Stromal cell of bone marrow (primary cell): ENCODE results near the gene PROM1.

Experiments
- DNase-seq: peaks from one replicate; pipeline ENCODE4 v3.0.0-alpha.2; 2012; ENCODE audit warnings: low read depth

The PROM1 gene

GRCh38 chr4:16065066-16065465, 18.8 kb downstream of the PROM1 start:
- no peak for DNase-seq

GRCh38 chr4:16062601-16063000, 21.2 kb downstream of the PROM1 start:
- DNase-seq = no peak

GRCh38 chr4:16056681-16057385, 27.0 kb downstream of the PROM1 start:
- DNase-seq = no peak

GRCh38 chr4:16055873-16056272, 27.9 kb downstream of the PROM1 start:
- DNase-seq = no peak

GRCh38 chr4:16055471-16055870, 28.4 kb downstream of the PROM1 start:
- no peak for DNase-seq

DNA sequence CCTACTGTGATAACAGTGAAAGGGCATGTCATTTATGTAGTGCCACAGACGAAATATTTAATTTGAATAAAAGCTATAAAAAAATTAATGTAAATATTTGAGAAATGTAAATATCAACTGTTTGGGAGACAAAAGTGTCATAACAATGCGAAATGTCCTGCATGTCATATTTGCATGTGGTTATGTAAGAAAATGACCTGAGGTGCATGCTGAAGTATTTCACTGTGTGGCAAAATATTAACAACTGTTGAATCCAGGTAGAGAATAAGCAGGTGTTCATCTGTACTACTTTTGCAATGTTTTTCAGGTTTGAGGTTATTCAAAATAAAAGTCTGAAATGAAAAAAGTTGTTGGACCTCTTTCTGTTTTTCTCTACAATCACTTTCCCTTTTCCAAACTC, 30.9 kb downstream of the PROM1 start:
- DNase-seq = no peak

- DNase-seq = no peak
Observed at GRCh38 chr4:16051980-16052379, 31.8 kb downstream of the PROM1 start.

DNA sequence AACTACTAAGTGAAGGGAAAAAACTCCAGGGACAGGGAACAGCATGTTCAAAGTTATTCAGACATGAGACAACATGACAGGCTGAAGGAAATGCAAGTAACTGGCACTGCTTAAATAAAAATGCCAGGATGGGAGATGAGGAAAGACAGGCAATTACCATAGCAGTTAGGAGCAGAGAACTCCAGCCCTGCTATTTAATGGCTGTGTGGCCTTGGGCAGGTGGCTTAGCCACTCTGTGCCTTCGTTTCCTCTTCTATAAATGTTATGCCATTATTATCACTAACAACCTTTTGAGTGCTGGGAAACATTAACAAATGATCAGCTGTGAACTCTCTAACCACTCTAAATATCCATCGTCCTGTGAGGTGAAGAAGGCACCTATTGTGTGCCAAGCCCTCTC, 32.7 kb downstream of the PROM1 start:
- DNase-seq = no peak

DNA sequence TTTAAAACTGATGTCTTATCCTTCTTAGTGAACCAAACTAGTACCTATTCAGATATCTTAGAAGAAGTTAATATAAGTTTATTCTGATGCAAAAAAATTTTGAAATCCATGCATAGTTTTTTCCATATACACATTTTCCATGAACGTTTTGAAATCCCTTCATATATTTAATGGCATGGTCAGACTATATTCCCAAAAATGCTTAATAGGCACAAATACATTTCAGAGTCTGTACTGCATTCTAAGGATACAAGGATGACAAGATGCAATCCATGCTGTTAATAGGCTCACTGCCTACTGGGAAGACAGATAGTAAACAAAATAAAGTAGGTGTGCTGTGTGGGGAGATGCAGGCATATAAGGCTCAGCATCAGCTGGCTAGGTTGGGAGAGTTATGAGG, 33.2 kb downstream of the PROM1 start:
- DNase-seq = no peak

DNA sequence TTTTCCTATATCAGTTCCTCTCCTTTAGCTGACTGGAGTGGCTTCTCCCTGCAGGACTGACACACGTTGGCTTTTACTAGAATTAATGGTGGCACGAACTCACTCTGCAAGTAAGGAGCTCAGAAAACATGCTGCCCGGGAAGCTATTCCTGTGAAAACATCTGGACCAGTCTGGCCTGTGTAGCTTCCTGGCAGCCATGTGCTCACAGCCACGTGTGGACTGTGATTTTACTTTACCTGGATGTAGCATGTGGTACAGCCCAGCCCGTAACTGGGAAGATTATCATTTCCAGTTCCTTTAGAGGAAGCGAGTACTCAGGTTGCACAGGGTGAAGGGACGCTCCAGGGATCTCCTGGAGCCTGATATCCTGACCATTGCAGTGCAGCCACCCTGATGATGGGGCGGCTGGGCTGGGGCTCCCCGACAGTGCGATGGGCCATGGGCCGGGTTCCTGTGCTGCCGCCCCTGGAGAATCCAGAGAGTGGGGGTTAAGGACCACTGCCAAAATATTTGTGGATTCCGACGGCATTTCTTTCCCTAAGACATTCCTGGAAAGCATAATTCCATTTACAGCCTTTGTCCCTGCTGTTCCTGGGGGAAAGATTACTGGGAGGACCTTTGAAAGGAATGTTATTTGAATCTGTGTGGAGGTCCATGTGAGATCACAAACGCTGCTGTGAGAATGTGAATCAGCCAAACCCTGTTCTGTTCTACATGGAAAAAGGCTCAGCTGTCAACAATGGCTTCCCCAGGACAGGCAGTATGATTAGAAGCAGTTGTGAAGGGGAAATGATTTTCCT, 35.0 kb downstream of the PROM1 start:
- DNase-seq = no peak

DNA sequence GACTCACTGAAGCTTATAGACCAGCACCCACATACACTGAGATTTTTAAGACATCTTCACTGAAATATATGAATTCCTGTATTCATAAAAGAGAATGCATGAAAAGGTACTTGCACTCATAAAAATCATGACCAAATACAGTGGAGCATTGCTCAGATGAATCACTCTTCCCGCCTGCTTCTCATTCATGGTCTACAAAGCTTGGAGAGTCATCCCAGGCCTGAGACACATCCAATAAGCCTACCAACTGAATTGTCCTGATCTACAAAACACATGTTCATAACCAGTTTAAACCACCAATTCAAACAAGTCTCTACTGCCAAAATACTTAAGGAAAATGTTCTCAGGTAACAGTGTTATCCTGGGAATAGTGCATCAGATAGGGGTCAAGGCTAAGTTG, 38.1 kb downstream of the PROM1 start:
- DNase-seq = no peak

GRCh38 chr4:16043642-16044498, 40.0 kb downstream of the PROM1 start:
- no peak for DNase-seq

- no peak for DNase-seq
Observed at GRCh38 chr4:16039139-16039538, 44.7 kb downstream of the PROM1 start.

DNA sequence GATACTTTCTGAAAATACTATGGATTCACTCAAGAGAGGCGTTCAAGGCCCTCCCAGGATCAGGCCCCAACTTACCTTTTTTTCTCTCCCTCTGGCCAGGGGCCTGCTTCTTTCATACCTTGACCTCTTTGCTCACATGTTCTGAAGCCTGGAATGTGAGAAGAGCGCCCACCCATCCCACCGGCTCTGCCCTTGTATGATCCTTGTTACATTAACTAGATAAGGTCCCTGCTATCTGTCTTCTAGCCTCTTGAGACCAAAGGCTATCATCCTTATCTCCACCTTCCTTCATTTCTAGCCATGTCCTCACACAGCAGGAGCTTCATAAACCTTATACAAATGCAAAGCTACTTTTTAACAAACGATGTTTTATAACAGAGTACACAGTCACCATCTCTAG, 45.9 kb downstream of the PROM1 start:
- no peak for DNase-seq

GRCh38 chr4:16035843-16036242, 48.0 kb downstream of the PROM1 start:
- DNase-seq = no peak

- DNase-seq = no peak
Observed at GRCh38 chr4:16034010-16034748, 49.6 kb downstream of the PROM1 start.

DNA sequence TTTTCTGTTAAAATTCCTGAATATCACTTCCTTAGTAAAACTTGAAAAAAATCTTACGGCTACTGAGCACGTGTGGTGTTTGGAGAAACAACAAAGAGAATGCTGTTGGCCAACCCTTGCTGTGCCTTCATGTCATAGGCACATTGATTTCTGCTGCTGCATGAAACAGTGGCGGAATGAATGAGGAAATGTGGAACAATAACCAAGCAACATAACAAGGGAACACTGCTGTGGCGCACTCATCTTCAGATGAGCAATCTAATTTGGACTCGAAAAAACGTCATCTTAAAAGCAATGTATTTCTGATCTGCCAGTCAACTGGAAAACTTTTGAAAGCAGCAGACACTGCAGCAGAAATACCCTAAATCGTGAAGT, 51.4 kb downstream of the PROM1 start:
- DNase-seq = no peak

GRCh38 chr4:16031546-16032395, 52.1 kb downstream of the PROM1 start:
- DNase-seq = no peak

- DNase-seq = no peak
Observed at GRCh38 chr4:16029886-16030285, 53.9 kb downstream of the PROM1 start.

- DNase-seq = no peak
Observed at GRCh38 chr4:16029262-16029661, 54.6 kb downstream of the PROM1 start.

DNA sequence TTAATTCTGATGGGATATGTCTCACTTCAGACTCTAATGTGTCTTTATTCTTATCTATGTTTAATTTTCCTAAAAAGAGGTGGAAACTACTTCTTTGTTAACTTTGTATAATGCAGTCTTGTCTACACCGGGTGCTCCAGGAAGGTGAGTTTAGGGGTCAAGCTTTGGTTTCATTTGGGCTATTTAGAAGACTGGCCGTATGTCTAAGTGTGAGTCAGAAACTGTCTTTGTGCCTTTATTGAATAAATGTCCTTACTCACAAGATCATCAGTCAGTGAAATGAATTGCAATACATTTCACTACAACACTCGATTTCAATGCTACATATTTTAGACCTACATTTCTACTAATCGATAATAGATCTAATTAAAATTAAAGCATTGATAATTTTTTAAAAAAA, 56.2 kb downstream of the PROM1 start:
- no peak for DNase-seq
